K562 (cell line): ENCODE results near the gene ELP1. TPM values are rescaled to one million over a fixed set of nuclear protein-coding genes. Genes with fewer than 3 reads are reported as not detected.
A peak's percentile ranks its signal among the peaks of the same experiment; 100 is the strongest.

Experiments
- FOXA3 ChIP-seq, 2 experiments: fragments of 450-650 bp in 1 of 2; sonication (generic) in 1 of 2; formaldehyde crosslinking; IDR thresholded peaks in 1 of 2; conservative IDR thresholded peaks in 1 of 2; 2 replicates each; pipeline versions ENCODE4 v1.4.0 to v1.8.0; 2020 to 2022; ENCODE audit warnings: mild to moderate bottlenecking in 2 of 2, missing genetic modification reagents in 1 of 2
- HDGF ChIP-seq: fragments of 450-650 bp; IDR thresholded peaks from 2 replicates; pipeline ENCODE4 v1.6.1; 2016
- LCOR ChIP-seq: sonication (generic); formaldehyde crosslinking; IDR thresholded peaks from 2 replicates; pipeline ENCODE4 v1.8.0; 2022; ENCODE audit warnings: mild to moderate bottlenecking, missing genetic modification reagents
- PCBP1 ChIP-seq: fragments of 200-400 bp; formaldehyde crosslinking; IDR thresholded peaks from 2 replicates; pipeline ENCODE4 v1.6.1; 2018; ENCODE audit warnings: mild to moderate bottlenecking, low read depth, low read length; ENCODE audit not compliant: poor library complexity, severe bottlenecking
- PRPF4 ChIP-seq: fragments of 200-400 bp; formaldehyde crosslinking; IDR thresholded peaks from one replicate; pipeline ENCODE4 v1.6.1; 2017; ENCODE audit warnings: low read length, low read depth, mild to moderate bottlenecking; ENCODE audit not compliant: insufficient read depth, poor library complexity, severe bottlenecking
- RBM39 ChIP-seq: fragments of 200-400 bp; formaldehyde crosslinking; optimal IDR thresholded peaks from 2 replicates; pipeline ENCODE3; 2018; ENCODE audit warnings: low read depth, low read length
- RUNX1 ChIP-seq: sonication (generic); IDR thresholded peaks from 2 replicates; pipeline ENCODE4 v1.6.1; 2016; ENCODE audit warnings: antibody characterized with exemption, low read depth
- SMARCA4 ChIP-seq: fragments of 450-650 bp; IDR thresholded peaks from 2 replicates; pipeline ENCODE4 v1.6.1; 2016
- SUPT5H ChIP-seq: fragments of 450-650 bp; IDR thresholded peaks from 2 replicates; pipeline ENCODE4 v1.6.1; 2016
- ZFPM2 ChIP-seq: fragments of 250-450 bp; sonication (Bioruptor Pico); IDR thresholded peaks from 2 replicates; pipeline ENCODE4 v1.5.1; 2022; ENCODE audit warnings: mild to moderate bottlenecking
- ZNF121 ChIP-seq: sonication (generic); formaldehyde crosslinking; conservative IDR thresholded peaks from 2 replicates; pipeline ENCODE4 v1.8.0; 2022; ENCODE audit warnings: missing genetic modification reagents
- ZNF212 ChIP-seq: fragments of 450-650 bp; formaldehyde crosslinking; IDR thresholded peaks from 2 replicates; pipeline ENCODE4 v1.4.0; 2020; ENCODE audit warnings: mild to moderate bottlenecking
- ZNF239 ChIP-seq: fragments of 250-450 bp; sonication (Bioruptor Pico); IDR thresholded peaks from 2 replicates; pipeline ENCODE4 v1.4.0; 2020; ENCODE audit warnings: mild to moderate bottlenecking
- ZNF3 ChIP-seq: fragments of 250-450 bp; sonication (Bioruptor Pico); IDR thresholded peaks from 2 replicates; pipeline ENCODE4 v1.5.0; 2021; ENCODE audit warnings: mild to moderate bottlenecking, moderate library complexity
- polyA plus RNA-seq, 8 experiments: library from polyadenylated mRNA; depleted of rRNA in 4 of 8; stranded (reverse) in 5 of 8; unstranded in 3 of 8; fragments of >200 nt; fragmentation: Nextera tagmentation in 2 of 8; fragmentation: Illumina TruSeq in 1 of 8; extraction: Ambion mirVana in 2 of 8; extraction: Trizol in 1 of 8; gene quantifications; 2 replicates each; pipeline versions ENCODE4 v1.2.1 to v1.2.3, GENCODE V29; 2011 to 2014; ENCODE audit warnings: inconsistent platforms in 1 of 8, missing spikeins in 1 of 8
- total RNA-seq, 7 experiments: library from RNA; depleted of rRNA in 6 of 7; stranded (reverse); fragments of >200 nt in 6 of 7; fragmentation: Illumina TruSeq in 2 of 7; extraction: Trizol in 2 of 7; gene quantifications; 2 replicates each; pipeline versions ENCODE4 v1.2.1 to v1.2.3, GENCODE V29; 2011 to 2021; ENCODE audit warnings: low replicate concordance in 1 of 7
- TF ChIP-seq, protein P1 (sequence below): fragments of 250-450 bp; sonication (Bioruptor Pico); IDR thresholded peaks from 2 replicates; pipeline ENCODE4 v1.8.0; 2021; ENCODE audit warnings: borderline replicate concordance, mild to moderate bottlenecking, moderate library complexity; ENCODE audit not compliant: poor library complexity, severe bottlenecking
- TF ChIP-seq, protein P2 (sequence below), 2 experiments: fragments of 450-650 bp in 1 of 2; IDR thresholded peaks; 2 replicates each; pipeline ENCODE4 v1.6.1; 2011 to 2017; ENCODE audit warnings: low read depth in 2 of 2, antibody characterized with exemption in 1 of 2, borderline replicate concordance in 1 of 2, low read length in 1 of 2, mild to moderate bottlenecking in 1 of 2, mixed read lengths in 1 of 2; ENCODE audit not compliant: control insufficient read depth in 1 of 2
- TF ChIP-seq, protein P3 (sequence below): fragments of 250-450 bp; sonication (Bioruptor Pico); IDR thresholded peaks from 2 replicates; pipeline ENCODE4 v1.9.0; 2021; ENCODE audit warnings: mild to moderate bottlenecking, inconsistent platforms
- TF ChIP-seq, protein P4 (sequence below): fragments of 250-450 bp; sonication (Bioruptor Pico); IDR thresholded peaks from 2 replicates; pipeline ENCODE4 v1.4.0; 2020; ENCODE audit warnings: borderline replicate concordance

The ELP1 gene
- total and polyA plus RNA-seq, 9 of the 15 experiments (the other 6 are each of a cell fraction or from before 2014, with no cell fraction given) = 17.0 to 48.6 (median 39.7) TPM

DNA sequence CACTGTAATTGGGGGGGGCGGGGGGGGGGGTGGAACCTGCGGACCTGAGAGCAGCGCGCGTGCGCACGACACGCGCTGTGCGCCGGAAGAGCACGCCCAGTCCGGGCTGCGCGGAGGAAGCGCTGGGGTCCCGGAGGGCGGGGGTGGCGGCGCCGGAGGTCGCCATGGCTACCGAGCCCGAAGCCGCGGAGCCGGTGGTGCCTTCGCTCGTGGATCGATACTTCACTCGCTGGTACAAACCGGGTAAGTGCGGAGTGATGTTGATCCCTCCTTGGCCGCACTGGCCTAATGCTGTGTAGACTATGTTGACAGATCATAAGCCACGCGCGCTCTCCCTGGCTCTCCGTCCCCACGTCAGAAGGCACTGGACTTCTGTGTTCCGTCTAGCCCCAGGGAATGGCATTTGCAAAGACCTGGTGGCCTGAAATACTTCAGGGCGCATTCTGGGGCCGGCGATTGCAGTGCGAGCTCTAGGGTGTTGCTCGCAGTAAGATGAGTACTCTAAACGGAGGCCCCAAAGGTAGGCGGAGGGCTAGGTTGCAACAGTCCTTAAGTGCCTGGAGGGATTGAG, 484 bp upstream of the ELP1 start, which contains the start of gene ABITRAM (continued):
- TF ChIP-seq PCBP1 = peak; percentile 90
- TF ChIP-seq, protein P1, sequence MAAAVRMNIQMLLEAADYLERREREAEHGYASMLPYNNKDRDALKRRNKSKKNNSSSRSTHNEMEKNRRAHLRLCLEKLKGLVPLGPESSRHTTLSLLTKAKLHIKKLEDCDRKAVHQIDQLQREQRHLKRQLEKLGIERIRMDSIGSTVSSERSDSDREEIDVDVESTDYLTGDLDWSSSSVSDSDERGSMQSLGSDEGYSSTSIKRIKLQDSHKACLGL (CRISPR knock-in tag) = no peak
- TF ChIP-seq SUPT5H = no peak
- TF ChIP-seq RUNX1 = 0 out of 2 replicates have a peak, but pooled peaks have one; percentile 28
- TF ChIP-seq ZNF212 (CRISPR knock-in tag) = no peak
- no peak for TF ChIP-seq RBM39
- TF ChIP-seq ZNF121 (CRISPR knock-in tag) = no peak
- TF ChIP-seq, protein P2, sequence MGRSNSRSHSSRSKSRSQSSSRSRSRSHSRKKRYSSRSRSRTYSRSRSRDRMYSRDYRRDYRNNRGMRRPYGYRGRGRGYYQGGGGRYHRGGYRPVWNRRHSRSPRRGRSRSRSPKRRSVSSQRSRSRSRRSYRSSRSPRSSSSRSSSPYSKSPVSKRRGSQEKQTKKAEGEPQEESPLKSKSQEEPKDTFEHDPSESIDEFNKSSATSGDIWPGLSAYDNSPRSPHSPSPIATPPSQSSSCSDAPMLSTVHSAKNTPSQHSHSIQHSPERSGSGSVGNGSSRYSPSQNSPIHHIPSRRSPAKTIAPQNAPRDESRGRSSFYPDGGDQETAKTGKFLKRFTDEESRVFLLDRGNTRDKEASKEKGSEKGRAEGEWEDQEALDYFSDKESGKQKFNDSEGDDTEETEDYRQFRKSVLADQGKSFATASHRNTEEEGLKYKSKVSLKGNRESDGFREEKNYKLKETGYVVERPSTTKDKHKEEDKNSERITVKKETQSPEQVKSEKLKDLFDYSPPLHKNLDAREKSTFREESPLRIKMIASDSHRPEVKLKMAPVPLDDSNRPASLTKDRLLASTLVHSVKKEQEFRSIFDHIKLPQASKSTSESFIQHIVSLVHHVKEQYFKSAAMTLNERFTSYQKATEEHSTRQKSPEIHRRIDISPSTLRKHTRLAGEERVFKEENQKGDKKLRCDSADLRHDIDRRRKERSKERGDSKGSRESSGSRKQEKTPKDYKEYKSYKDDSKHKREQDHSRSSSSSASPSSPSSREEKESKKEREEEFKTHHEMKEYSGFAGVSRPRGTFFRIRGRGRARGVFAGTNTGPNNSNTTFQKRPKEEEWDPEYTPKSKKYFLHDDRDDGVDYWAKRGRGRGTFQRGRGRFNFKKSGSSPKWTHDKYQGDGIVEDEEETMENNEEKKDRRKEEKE (IDR thresholded peaks at IDR 0.05; ENCODE audit: borderline replicate concordance in 1 of 2, control insufficient read depth in 1 of 2, low read depth in 2 of 2, low read length in 1 of 2) = no peak
- no peak for TF ChIP-seq ZNF239 (CRISPR knock-in tag)
- TF ChIP-seq ZFPM2 = no peak
- no peak for TF ChIP-seq FOXA3 (CRISPR knock-in tag; conservative IDR thresholded peaks at IDR 0.05 in 1 of 2, IDR thresholded peaks at IDR 0.05 in 1 of 2)
- peak; percentile 9; the same call in 1 of the 2 replicates for TF ChIP-seq LCOR
- TF ChIP-seq ZNF3 (CRISPR knock-in tag) = no peak
- no peak for TF ChIP-seq PRPF4
- TF ChIP-seq, protein P3, sequence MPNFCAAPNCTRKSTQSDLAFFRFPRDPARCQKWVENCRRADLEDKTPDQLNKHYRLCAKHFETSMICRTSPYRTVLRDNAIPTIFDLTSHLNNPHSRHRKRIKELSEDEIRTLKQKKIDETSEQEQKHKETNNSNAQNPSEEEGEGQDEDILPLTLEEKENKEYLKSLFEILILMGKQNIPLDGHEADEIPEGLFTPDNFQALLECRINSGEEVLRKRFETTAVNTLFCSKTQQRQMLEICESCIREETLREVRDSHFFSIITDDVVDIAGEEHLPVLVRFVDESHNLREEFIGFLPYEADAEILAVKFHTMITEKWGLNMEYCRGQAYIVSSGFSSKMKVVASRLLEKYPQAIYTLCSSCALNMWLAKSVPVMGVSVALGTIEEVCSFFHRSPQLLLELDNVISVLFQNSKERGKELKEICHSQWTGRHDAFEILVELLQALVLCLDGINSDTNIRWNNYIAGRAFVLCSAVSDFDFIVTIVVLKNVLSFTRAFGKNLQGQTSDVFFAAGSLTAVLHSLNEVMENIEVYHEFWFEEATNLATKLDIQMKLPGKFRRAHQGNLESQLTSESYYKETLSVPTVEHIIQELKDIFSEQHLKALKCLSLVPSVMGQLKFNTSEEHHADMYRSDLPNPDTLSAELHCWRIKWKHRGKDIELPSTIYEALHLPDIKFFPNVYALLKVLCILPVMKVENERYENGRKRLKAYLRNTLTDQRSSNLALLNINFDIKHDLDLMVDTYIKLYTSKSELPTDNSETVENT (CRISPR knock-in tag) = no peak
- TF ChIP-seq, protein P4, sequence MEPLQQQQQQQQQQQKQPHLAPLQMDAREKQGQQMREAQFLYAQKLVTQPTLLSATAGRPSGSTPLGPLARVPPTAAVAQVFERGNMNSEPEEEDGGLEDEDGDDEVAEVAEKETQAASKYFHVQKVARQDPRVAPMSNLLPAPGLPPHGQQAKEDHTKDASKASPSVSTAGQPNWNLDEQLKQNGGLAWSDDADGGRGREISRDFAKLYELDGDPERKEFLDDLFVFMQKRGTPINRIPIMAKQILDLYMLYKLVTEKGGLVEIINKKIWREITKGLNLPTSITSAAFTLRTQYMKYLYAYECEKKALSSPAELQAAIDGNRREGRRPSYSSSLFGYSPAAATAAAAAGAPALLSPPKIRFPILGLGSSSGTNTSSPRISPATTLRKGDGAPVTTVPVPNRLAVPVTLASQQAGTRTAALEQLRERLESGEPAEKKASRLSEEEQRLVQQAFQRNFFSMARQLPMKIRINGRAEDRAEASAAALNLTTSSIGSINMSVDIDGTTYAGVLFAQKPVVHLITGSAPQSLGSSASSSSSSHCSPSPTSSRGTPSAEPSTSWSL (CRISPR knock-in tag) = no peak
- TF ChIP-seq HDGF = no peak
- TF ChIP-seq SMARCA4 = no peak
